Esophagus squamous epithelium (tissue), 5 donors: ENCODE results near the gene NIN. TPM values are rescaled to one million over a fixed set of nuclear protein-coding genes. Genes with fewer than 3 reads are reported as not detected.
A peak's percentile ranks its signal among the peaks of the same experiment; 100 is the strongest.

ENCODE experiments used
- DNase-seq: peaks from one replicate; lab custom pipeline; 2025; lab: John Stamatoyannopoulos, UW
- H3K27ac ChIP-seq, 4 donors: fragments of 200-600 bp; sonication (generic); one replicate each; pipeline ENCODE4 v1.5.1; 2016 to 2019; ENCODE audit warnings: mild to moderate bottlenecking in 1 of 4
- H3K27me3 ChIP-seq, 4 donors: fragments of 200-600 bp; sonication (generic); 1 replicate in 3 of 4; 2 replicates in 1 of 4; pipeline versions ENCODE4 v1.5.1 to v1.6.0; 2017 to 2021; ENCODE audit warnings: antibody characterized with exemption in 1 of 4
- H3K36me3 ChIP-seq, 3 donors: fragments of 200-600 bp; sonication (generic); one replicate each; pipeline ENCODE4 v1.5.1; 2016 to 2019
- H3K4me1 ChIP-seq, 3 donors: fragments of 200-600 bp; sonication (generic); one replicate each; pipeline ENCODE4 v1.5.1; 2017 to 2019
- H3K4me3 ChIP-seq, 4 donors: fragments of 200-600 bp; sonication (generic); 1 replicate in 3 of 4; 2 replicates in 1 of 4; pipeline ENCODE4 v1.5.1; 2016 to 2019; ENCODE audit warnings: mild to moderate bottlenecking in 2 of 4, moderate library complexity in 1 of 4
- H3K9me3 ChIP-seq, 3 donors: fragments of 200-600 bp; sonication (generic); one replicate each; pipeline ENCODE4 v1.5.1; 2016 to 2019
- CTCF ChIP-seq, 6 experiments: fragments of 450-650 bp in 4 of 6; fragments of 200-600 bp in 2 of 6; sonication (generic) in 2 of 6; IDR thresholded peaks; one replicate each; pipeline ENCODE4 v1.5.1; 2016 to 2019; ENCODE audit warnings: antibody characterized with exemption in 6 of 6, mild to moderate bottlenecking in 4 of 6, moderate library complexity in 4 of 6
- POLR2A ChIP-seq, 4 donors: fragments of 450-650 bp; IDR thresholded peaks; one replicate each; pipeline ENCODE4 v1.6.1; 2017; ENCODE audit warnings: antibody characterized with exemption in 4 of 4, mild to moderate bottlenecking in 4 of 4, moderate library complexity in 3 of 4
- WGBS, 2 donors: methylation state at CpG; one replicate each; pipeline ENCODE4 v1.1.5; 2018; 5-methylcytosine and 5-hydroxymethylcytosine counted together
- intact Hi-C: fragments of 100-400 bp; cut with DNase I; formaldehyde crosslinking; loops from one replicate; pipeline ENCODE4 v1.15.0; 2022
- total RNA-seq, 4 donors: library from RNA; depleted of rRNA; stranded (reverse); fragments of >200 nt; gene quantifications; one replicate each; pipeline ENCODE4 v1.1.0, GENCODE V29; 2016
- donor health status: DM: yes; HTN: yes; CAD: no.

NIN gene
- total RNA-seq, 4 donors from 2014 or later = 12.2 to 36.8 (median 24.5) TPM

- Histone ChIP-seq H3K4me3 (peak overlapping the region; percentile 39 to 74 (median 51)), H3K36me3 (no peaks in the 10 kb centered on the region), H3K9me3 (no peaks in the 10 kb centered on the region), H3K27me3 (no peaks in the 10 kb centered on the region), H3K4me1 (peaks cover 0 to 19% (median 6%) of the 10 kb centered on the region in 3 donors), H3K27ac (peak overlapping the region; percentile 44 to 84 (median 68))
- DNase-seq = peak; percentile 3
- 2 to 4% methylated on average over 6 of the region's 6 CpGs for WGBS, 2 donors
- intact Hi-C loops = no loop called here
- TF ChIP-seq CTCF (IDR thresholded peaks at IDR 0.05) (peak; percentile 56 to 77 (median 66)), POLR2A (IDR thresholded peaks at IDR 0.05) (no peak)
Measured at GRCh38 chr14:50860478-50861086, 29.6 kb upstream of the NIN start.

- peak overlapping the region in 3 of 4 donors; percentile 50 to 74 (median 52) for H3K4me3 ChIP-seq
- H3K4me1 ChIP-seq = peaks cover 0 to 16% (median 6%) of the 10 kb centered on the region in 3 donors
- no peaks in the 10 kb centered on the region for H3K9me3 ChIP-seq
- no peaks in the 10 kb centered on the region for H3K36me3 ChIP-seq
- H3K27me3 ChIP-seq = no peaks in the 10 kb centered on the region
- WGBS, 2 donors = 0% methylated on average over 1 of the region's 1 CpG; no CpG with 5 or more reads in 1 of the 2 donors
- intact Hi-C loops = loop anchor here (10.0 kb wide), 1 partner anchor 74 kb away; no protein-coding TSS in a partner anchor
- TF ChIP-seq POLR2A (IDR thresholded peaks at IDR 0.05) = no peak
- no peak for TF ChIP-seq CTCF (IDR thresholded peaks at IDR 0.05)
- DNase-seq = no peak
- peak overlapping the region in 3 of 4 donors; percentile 44 to 84 (median 71) for H3K27ac ChIP-seq
Measured at GRCh38 chr14:50859296-50859624, 28.3 kb upstream of the NIN start.

- H3K27me3 ChIP-seq = no peaks in the 10 kb centered on the region
- intact Hi-C loops = loop anchor here (10.0 kb wide), 1 partner anchor 72 kb away; no protein-coding TSS in a partner anchor
- H3K36me3 ChIP-seq = no peaks in the 10 kb centered on the region
- no peak overlapping the region for H3K4me3 ChIP-seq
- peaks cover 0 to 16% (median 6%) of the 10 kb centered on the region in 3 donors for H3K4me1 ChIP-seq
- TF ChIP-seq CTCF (IDR thresholded peaks at IDR 0.05) = no peak
- no peak for TF ChIP-seq POLR2A (IDR thresholded peaks at IDR 0.05)
- no peaks in the 10 kb centered on the region for H3K9me3 ChIP-seq
- H3K27ac ChIP-seq = no peak overlapping the region
- WGBS, 2 donors = 90 to 92% methylated on average over 5 of the region's 5 CpGs
- DNase-seq = no peak
Measured at GRCh38 chr14:50856660-50857059, 25.7 kb upstream of the NIN start.

GRCh38 chr14:50855558-50855957 is 24.6 kb upstream of the NIN start:
- TF ChIP-seq CTCF (IDR thresholded peaks at IDR 0.05) (no peak), POLR2A (IDR thresholded peaks at IDR 0.05) (no peak)
- Histone ChIP-seq H3K27ac (no peak overlapping the region), H3K27me3 (no peaks in the 10 kb centered on the region), H3K4me1 (peaks cover 0 to 14% (median 6%) of the 10 kb centered on the region in 3 donors), H3K9me3 (no peaks in the 10 kb centered on the region), H3K4me3 (no peak overlapping the region), H3K36me3 (no peaks in the 10 kb centered on the region)
- WGBS, 2 donors = 29 to 75% methylated on average over 1 of the region's 1 CpG
- no peak for DNase-seq
- intact Hi-C loops = loop anchor here (10.0 kb wide), 1 partner anchor 71 kb away; no protein-coding TSS in a partner anchor

GRCh38 chr14:50854521-50854920 is 23.6 kb upstream of the NIN start:
- DNase-seq = no peak
- no peaks in the 10 kb centered on the region for H3K9me3 ChIP-seq
- WGBS, 2 donors = 91 to 100% methylated on average over 3 to 5 of the region's 5 CpGs
- H3K36me3 ChIP-seq = no peaks in the 10 kb centered on the region
- H3K4me3 ChIP-seq = no peak overlapping the region
- H3K4me1 ChIP-seq = peaks cover 0 to 5% (median 4%) of the 10 kb centered on the region in 3 donors
- no peaks in the 10 kb centered on the region for H3K27me3 ChIP-seq
- H3K27ac ChIP-seq = no peak overlapping the region
- intact Hi-C loops = loop anchor here (10.0 kb wide), 1 partner anchor 70 kb away; no protein-coding TSS in a partner anchor
- TF ChIP-seq POLR2A (IDR thresholded peaks at IDR 0.05) = no peak
